ENCODE results near the gene KRT6C.

Gene KRT6C

GRCh38 chr12:52434081-52434733 is 39.4 kb downstream of the KRT6C start, which contains the start of gene KRT75:
KRT75 (minus strand) TSS chr12:52434371; CDS start chr12:52434304, 67 bp downstream.
- no peak for DNase-seq

GRCh38 chr12:52433501-52434080 is 40.0 kb downstream of the KRT6C start:
- no peak for DNase-seq

DNA sequence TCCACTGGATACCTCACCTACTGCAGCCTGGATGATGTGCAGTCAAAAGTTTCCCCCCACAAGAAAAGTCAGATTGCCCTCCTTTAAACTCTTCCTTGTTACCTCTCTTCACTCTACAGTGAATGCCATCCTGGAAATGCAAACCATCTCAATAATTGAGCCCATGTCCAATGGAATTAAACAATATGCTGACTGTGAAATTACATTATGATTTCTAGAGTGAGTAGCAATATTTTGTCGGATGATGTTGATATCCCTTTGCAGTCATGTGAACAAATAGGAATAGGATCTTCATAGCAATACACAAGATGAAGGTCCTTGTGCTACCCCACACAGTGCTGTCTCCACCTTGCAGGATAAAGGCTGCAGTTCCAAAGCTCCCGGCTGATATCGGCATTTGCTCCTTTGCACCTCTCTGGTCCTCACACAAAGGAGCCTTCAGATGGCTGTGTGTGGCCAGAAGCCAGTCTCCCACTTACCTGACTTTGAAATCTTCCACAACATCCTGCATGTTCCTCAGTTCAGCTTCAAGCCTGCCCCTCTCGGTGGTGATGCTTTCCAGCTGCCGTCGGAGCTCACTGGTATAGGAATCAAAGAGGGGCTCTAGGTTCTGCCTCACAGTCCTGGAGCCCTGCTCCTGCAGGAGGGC is 40.9 kb downstream of the KRT6C start:
- no peak for DNase-seq

DNA sequence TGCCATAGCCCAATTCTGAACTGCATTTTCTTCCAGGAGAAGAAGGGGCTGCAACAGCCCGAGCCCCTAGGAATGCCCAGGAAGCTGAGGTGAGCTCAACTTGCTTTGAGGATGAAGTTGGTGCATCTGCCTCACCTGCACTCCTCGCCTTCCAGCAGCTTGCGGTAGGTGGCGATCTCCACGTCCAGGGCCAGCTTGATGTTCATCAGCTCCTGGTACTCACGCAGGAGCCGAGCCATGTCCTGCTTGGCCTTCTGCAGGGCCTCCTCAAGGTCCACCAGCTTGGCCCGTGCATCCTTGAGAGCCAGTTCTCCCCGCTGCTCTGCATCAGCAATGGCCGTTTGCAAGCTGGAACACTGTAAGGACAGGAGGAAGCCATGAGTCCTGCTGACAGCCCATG is 45.5 kb downstream of the KRT6C start:
- no peak for DNase-seq

DNA sequence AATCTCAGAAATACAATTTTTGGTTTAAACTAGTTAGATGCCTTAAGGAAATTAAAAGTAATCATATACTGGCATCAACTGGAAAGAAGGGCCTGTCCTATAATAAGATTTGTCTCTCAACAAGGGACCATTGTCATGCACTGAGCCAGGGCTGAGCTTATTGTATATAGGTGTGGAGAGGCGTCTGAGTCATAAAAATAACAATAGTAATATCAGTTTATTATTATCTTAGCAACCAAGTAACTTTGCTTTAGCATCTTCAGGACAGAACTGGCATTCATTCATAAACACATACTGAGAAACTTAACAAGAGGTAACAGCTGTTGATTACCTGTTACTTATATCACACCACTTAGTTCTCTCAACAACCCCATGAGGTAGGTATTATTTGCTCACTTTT is 46.5 kb downstream of the KRT6C start:
- DNase-seq = no peak

DNA sequence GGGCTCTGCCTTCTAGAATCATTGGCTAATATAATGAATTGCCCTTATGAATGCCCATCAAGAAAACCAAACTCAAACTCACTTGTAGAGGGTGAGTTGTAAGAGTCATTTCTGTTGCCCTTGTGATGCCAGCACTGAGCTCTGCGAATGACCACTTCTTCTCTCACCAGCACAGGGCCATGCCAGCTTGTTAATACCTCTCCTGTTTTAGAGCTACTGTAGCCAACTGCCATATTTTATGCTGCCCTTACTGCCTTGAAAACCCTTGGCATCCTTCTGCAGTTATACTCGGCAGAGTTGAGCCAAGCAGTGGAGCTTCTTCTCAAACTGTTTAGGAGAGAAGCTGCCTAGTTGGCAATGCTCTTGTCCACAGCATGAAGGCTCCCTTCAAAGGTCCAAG is 47.6 kb downstream of the KRT6C start:
- DNase-seq = no peak

DNA sequence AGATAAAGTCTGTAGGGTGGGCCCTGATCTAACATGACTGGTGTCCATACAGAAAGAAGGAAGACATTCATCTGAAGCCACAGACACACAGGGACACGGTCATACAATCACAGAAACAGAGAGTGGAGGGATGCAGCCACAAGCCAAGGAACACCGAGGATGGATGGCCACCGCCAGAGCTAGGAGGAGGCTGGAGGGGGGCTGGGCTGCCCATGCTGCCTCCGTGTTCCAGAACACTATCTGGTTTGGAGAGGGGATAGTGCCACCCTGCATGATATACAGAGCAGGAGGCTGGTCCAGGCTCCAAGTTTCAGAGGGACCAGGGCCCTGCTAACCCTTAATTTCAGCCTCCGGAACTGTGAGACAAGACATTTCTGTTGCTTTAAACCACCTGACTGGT is 48.1 kb downstream of the KRT6C start:
- no peak for DNase-seq

- DNase-seq = no peak
Measured at GRCh38 chr12:52423661-52424500, 49.7 kb downstream of the KRT6C start.

DNA sequence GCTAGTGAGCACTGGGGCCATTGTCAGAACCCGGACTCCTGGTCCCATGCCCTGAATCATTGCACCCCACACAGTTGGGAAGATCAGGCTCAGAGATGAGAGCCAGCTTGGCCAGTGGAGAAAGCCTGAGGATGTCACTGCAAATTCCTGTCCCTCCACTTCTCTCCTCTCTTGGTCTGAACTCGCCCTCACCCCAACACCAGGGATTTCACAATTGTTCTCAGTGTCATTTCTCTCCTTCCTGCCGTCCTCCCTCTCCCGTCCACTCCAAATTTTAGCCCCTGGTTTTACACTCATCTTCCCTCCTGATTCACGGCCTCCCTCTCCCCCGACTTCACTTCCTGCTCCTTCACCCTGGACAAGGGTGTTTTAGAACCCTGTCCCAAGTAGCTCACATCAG is 50.6 kb downstream of the KRT6C start:
- no peak for DNase-seq

DNA sequence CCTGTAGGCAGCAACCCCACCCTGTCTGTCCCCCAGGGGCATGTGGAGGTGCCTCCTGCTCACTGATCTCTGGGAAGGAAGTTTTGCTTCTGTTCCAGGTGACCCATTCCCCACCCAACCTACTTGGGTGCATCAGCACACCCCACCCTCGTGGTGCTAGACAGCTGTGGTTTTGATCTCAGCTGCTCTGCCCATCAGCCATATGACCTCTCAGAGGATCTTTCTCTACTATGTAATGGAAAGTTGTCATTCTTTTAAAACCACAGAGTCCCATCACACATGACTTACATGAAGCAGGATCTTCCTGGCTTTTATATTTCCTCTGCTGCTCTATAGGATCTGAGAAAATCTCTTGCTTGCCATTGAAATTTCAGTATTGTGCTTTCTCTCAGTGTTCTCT is 53.9 kb downstream of the KRT6C start:
- DNase-seq = no peak

DNA sequence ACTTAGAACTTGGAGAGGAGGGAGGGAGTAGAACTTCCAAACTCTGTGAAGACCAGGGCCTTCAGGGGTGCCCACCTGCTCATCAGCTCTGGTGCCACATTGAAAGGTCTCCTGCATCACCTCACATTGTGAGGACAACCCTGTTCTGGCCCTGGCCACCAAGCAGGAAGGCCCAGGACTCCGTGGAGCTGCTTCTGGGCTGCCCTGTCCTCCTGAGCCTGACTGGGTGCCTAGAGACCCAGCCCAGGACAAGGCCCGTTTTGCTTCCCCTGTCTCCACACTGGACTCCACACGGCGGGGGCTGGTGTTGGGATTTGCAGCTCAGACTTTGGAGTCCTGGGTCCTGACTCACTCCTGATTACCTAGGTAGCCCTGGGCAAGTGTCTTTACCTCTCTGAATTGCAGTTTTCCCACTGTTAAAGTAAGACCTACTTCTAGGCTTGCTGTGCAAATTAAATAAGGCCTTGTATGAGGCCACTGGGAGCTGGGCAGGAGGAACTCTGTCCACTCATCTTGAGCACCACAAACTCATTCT is 55.0 kb downstream of the KRT6C start:
- no peak for DNase-seq
